HG02610 (cell line): Measurements from ENCODE around the gene DDX39B.
"Not testable (repeated sequence)": the region's sequence is repeated elsewhere in the genome, so short reads cannot be mapped to it uniquely, and the experiment has no call there.

Experiments
- ATAC-seq: cut with Tn5 transposase; IDR thresholded peaks from one replicate; pipeline ENCODE4 v1.9.1; 2021; ENCODE audit warnings: mild to moderate bottlenecking, moderate library complexity; ENCODE audit not compliant: unreplicated experiment

Gene DDX39B

GRCh38 chr6:31487674-31488073 is 54.1 kb downstream of the DDX39B start:
- not testable (repeated sequence) for ATAC-seq

- ATAC-seq: not testable (repeated sequence)
Measured at GRCh38 chr6:31486065-31486837, 55.6 kb downstream of the DDX39B start.

- no peak for ATAC-seq
Measured at GRCh38 chr6:31485055-31485454, 56.7 kb downstream of the DDX39B start.

- ATAC-seq: no peak
Measured at GRCh38 chr6:31483392-31483791, 58.4 kb downstream of the DDX39B start.

- no peak for ATAC-seq
Measured at GRCh38 chr6:31480574-31480973, 61.2 kb downstream of the DDX39B start.
